Lower leg skin (tissue), 4 donors: Measurements from ENCODE around the gene LRP5. TPM values are rescaled to one million over a fixed set of nuclear protein-coding genes. Genes with fewer than 3 reads are reported as not detected.
"Not testable (repeated sequence)": the region's sequence is repeated elsewhere in the genome, so short reads cannot be mapped to it uniquely, and the experiment has no call there.

Source experiments
- DNase-seq, 2 donors: peaks; one replicate each; pipeline ENCODE4 v3.0.0-alpha.2; 2019; ENCODE audit warnings: low spot score in 2 of 2
- H3K4me3 ChIP-seq: fragments of 200-600 bp; sonication (generic); 2 replicates; pipeline ENCODE4 v1.5.1; 2017; ENCODE audit warnings: mild to moderate bottlenecking, low read depth; ENCODE audit not compliant: poor library complexity, severe bottlenecking
- CTCF ChIP-seq, 3 donors: fragments of 450-650 bp; IDR thresholded peaks; one replicate each; pipeline ENCODE4 v1.5.1; 2016; ENCODE audit warnings: antibody characterized with exemption in 3 of 3, mild to moderate bottlenecking in 3 of 3, moderate library complexity in 2 of 3
- POLR2A ChIP-seq, 2 donors: fragments of 450-650 bp; IDR thresholded peaks; one replicate each; pipeline ENCODE4 v1.6.1; 2016 to 2017; ENCODE audit warnings: antibody characterized with exemption in 2 of 2, mild to moderate bottlenecking in 1 of 2, moderate library complexity in 1 of 2
- WGBS, 2 donors: methylation state at CpG; one replicate each; pipeline ENCODE4 v1.1.5; 2018; 5-methylcytosine and 5-hydroxymethylcytosine counted together
- intact Hi-C: fragments of 100-400 bp; cut with DNase I; formaldehyde crosslinking; loops from one replicate; pipeline ENCODE4 v1.15.0; 2023; ENCODE audit warnings: low total_unique reads
- total RNA-seq, 4 donors: library from RNA; depleted of rRNA; stranded (reverse); fragments of >200 nt; gene quantifications; one replicate each; pipeline ENCODE4 v1.1.0, GENCODE V29; 2016

LRP5 gene
- total RNA-seq, 4 donors from 2014 or later = 25.0 to 53.5 (median 29.3) TPM

GRCh38 chr11:68430384-68430783 lies 118.0 kb downstream of the LRP5 start:
- TF ChIP-seq POLR2A (IDR thresholded peaks at IDR 0.05) = no peak
- no peak for TF ChIP-seq CTCF (IDR thresholded peaks at IDR 0.05)
- no peak for DNase-seq
- no peak overlapping the region for H3K4me3 ChIP-seq
- intact Hi-C loops = no loop called here
- WGBS, 2 donors = 94 to 97% methylated on average over 5 of the region's 5 CpGs

- H3K4me3 ChIP-seq = no peak overlapping the region
- intact Hi-C loops = no loop called here
- TF ChIP-seq CTCF (IDR thresholded peaks at IDR 0.05) (no peak), POLR2A (IDR thresholded peaks at IDR 0.05) (no peak)
- no peak for DNase-seq
- 89 to 95% methylated on average over 3 of the region's 3 CpGs for WGBS, 2 donors
Observed at GRCh38 chr11:68430801-68431200, 118.4 kb downstream of the LRP5 start.

- DNase-seq = no peak
- H3K4me3 ChIP-seq = no peak overlapping the region
- intact Hi-C loops = no loop called here
- no peak for TF ChIP-seq POLR2A (IDR thresholded peaks at IDR 0.05)
- no peak for TF ChIP-seq CTCF (IDR thresholded peaks at IDR 0.05)
- 77 to 85% methylated on average over 20 to 24 of the region's 24 CpGs for WGBS, 2 donors
Observed at GRCh38 chr11:68431984-68432645, 119.7 kb downstream of the LRP5 start.

- WGBS, 2 donors = 92 to 94% methylated on average over 17 of the region's 17 CpGs
- TF ChIP-seq POLR2A (IDR thresholded peaks at IDR 0.05) = no peak
- TF ChIP-seq CTCF (IDR thresholded peaks at IDR 0.05) = no peak
- DNase-seq = no peak
- intact Hi-C loops = no loop called here
- no peak overlapping the region for H3K4me3 ChIP-seq
Observed at GRCh38 chr11:68432874-68433273, 120.5 kb downstream of the LRP5 start.

- H3K4me3 ChIP-seq = no peak overlapping the region
- 92 to 94% methylated on average over 31 of the region's 31 CpGs for WGBS, 2 donors
Observed at GRCh38 chr11:68433541-68433940, 121.2 kb downstream of the LRP5 start.

GRCh38 chr11:68434159-68434558 lies 121.8 kb downstream of the LRP5 start:
- DNase-seq, intact Hi-C loops, H3K4me3 ChIP-seq: not testable (repeated sequence)
- 92 to 93% methylated on average over 5 of the region's 5 CpGs for WGBS, 2 donors

More at GRCh38 chr11:68433541-68433940, 121.2 kb downstream of the LRP5 start:
- intact Hi-C loops = no loop called here
- DNase-seq = no peak
- no peak for TF ChIP-seq POLR2A (IDR thresholded peaks at IDR 0.05)
- TF ChIP-seq CTCF (IDR thresholded peaks at IDR 0.05) = no peak
